Measurements from ENCODE around the gene P2RY11. TPM values are rescaled to one million over a fixed set of nuclear protein-coding genes. Genes with fewer than 3 reads are reported as not detected.

The P2RY11 gene, protein sequence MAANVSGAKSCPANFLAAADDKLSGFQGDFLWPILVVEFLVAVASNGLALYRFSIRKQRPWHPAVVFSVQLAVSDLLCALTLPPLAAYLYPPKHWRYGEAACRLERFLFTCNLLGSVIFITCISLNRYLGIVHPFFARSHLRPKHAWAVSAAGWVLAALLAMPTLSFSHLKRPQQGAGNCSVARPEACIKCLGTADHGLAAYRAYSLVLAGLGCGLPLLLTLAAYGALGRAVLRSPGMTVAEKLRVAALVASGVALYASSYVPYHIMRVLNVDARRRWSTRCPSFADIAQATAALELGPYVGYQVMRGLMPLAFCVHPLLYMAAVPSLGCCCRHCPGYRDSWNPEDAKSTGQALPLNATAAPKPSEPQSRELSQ
- polyA plus RNA-seq (2013, experiment 1 of 2): 6.2 TPM
- polyA plus RNA-seq (2013, experiment 2 of 2): 3.2 TPM

DNA sequence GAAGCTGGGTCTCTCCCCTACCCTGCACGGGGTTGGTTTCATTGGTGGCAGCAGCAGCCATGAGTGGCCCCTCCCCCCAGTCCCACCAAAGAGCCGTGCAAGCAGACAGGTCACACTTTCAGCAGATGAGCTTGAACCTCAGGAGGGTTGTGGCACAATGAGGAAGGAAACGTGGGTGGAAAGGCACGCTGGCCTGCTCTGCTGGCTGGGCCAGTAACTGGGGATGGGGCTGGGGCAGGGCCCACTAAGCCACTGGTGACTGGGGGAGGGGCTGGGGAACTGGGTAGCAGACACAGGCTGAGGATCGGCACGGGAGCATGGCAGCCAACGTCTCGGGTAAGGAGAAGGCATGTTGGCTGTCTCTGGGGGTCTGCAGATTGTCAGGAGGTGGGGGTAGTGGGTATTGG, at the start of gene P2RY11:
P2RY11 (plus strand) TSS at position 289 of the 407 bp plus-strand sequence; CDS start at position 318, 29 bp downstream.
- 90 to 92% methylated on average over 3 to 7 of the region's 8 CpGs for WGBS, 2 experiments (ENCODE audit: insufficient coverage in 2 of 2)
- H3K9me3 ChIP-seq (ENCODE audit: control insufficient read depth, low read length): no peaks in the 10 kb centered on the region
- no peak within 1 kb of the TSS for H3K4me3 ChIP-seq (ENCODE audit: extremely low read depth, insufficient read depth, low read length, poor library complexity, severe bottlenecking)
- H3K4me1 ChIP-seq (ENCODE audit: control insufficient read depth, insufficient read depth, low read length, poor library complexity, severe bottlenecking): peaks cover 2% of the 10 kb centered on the region
- peak within 1 kb of the TSS; percentile 10 for H3K27ac ChIP-seq (ENCODE audit: low read depth, low read length, severe bottlenecking)
- H3K36me3 ChIP-seq (ENCODE audit: control insufficient read depth, insufficient read depth, low read length): peaks cover 68% of the 10 kb centered on the region

DNA sequence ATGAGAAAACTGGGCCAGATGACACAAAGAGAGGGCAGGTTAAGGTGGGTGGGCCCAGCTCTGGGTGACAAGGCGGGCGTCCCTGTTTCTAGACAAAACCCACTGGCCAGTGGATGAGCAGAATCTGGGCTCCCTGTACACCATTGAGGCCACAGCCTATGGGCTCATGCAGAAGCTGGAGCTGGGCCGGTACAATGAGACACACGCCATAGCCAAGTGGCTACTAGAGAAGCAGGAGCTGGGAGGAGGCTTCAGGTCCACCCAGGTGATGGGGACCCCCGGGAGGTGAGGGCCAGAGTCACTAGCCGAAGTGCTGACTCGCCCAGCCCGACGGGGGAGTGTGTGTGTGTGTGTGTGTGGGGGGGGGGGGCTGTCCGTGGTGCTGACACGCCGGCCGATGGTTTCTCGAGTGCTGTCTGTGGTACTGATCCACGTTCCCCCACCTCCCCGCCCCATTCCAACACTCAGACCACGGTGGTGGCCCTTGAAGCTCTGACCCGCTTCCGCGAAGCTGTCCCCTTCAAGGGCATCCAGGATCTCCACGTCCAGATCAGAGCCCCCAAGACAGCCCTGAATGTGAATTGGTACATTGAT, 49.7 kb upstream of the P2RY11 start:
- H3K27ac ChIP-seq (ENCODE audit: low read depth, low read length, severe bottlenecking): no peak overlapping the region
- no peaks in the 10 kb centered on the region for H3K36me3 ChIP-seq (ENCODE audit: control insufficient read depth, insufficient read depth, low read length)
- no peaks in the 10 kb centered on the region for H3K4me1 ChIP-seq (ENCODE audit: control insufficient read depth, insufficient read depth, low read length, poor library complexity, severe bottlenecking)
- H3K4me3 ChIP-seq (ENCODE audit: extremely low read depth, insufficient read depth, low read length, poor library complexity, severe bottlenecking): no peak overlapping the region
- no peaks in the 10 kb centered on the region for H3K9me3 ChIP-seq (ENCODE audit: control insufficient read depth, low read length)
- 39 to 56% methylated on average over 7 to 11 of the region's 21 CpGs for WGBS, 2 experiments (ENCODE audit: insufficient coverage in 2 of 2)

DNA sequence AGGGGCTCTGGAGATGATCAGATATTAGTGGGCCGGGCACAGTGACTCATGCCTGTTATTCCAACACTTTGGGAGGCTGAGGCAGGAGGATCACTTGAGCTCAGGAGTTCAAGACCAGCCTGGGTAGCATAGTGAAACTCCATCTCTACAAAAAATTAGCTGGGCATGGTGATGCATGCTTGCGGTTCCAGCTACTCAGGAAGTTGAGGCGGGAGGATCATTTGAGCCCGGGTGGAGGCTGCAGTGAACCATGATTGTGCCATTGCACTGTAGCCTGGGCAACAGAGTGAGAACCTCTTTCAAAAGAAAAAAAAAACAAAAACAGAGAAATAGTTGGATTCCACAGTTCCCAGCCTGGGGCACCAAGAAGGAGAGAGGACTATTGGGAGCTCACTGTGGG, 43.3 kb upstream of the P2RY11 start:
- Histone ChIP-seq H3K27ac (ENCODE audit: low read depth, low read length, severe bottlenecking) (no peak overlapping the region), H3K4me3 (ENCODE audit: extremely low read depth, insufficient read depth, low read length, poor library complexity, severe bottlenecking) (no peak overlapping the region), H3K9me3 (ENCODE audit: control insufficient read depth, low read length) (no peaks in the 10 kb centered on the region), H3K4me1 (ENCODE audit: control insufficient read depth, insufficient read depth, low read length, poor library complexity, severe bottlenecking) (no peaks in the 10 kb centered on the region), H3K36me3 (ENCODE audit: control insufficient read depth, insufficient read depth, low read length) (no peaks in the 10 kb centered on the region)
- 86 to 91% methylated on average over 4 of the region's 4 CpGs for WGBS, 2 experiments (ENCODE audit: insufficient coverage in 2 of 2)

DNA sequence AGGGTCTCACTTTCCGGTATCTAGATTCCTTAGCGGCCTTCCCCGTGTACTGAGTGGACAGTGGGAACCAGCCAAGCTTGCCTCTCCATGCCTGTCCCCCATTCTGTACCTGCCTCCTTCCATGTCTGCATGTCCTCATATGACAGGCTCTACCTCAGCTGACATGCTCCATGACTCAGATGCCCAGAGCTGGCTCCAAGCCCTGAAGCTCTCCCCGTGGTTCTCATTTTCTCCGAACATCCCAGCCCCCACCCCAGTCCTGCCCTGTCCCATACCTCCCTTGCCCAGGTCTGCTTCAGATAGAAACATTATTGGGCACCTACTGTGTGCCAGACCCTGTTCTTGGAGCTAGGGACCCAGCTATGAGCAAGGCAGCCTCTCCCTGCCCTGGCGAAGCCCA, 42.4 kb upstream of the P2RY11 start:
- no peaks in the 10 kb centered on the region for H3K4me1 ChIP-seq (ENCODE audit: control insufficient read depth, insufficient read depth, low read length, poor library complexity, severe bottlenecking)
- H3K4me3 ChIP-seq (ENCODE audit: extremely low read depth, insufficient read depth, low read length, poor library complexity, severe bottlenecking): no peak overlapping the region
- peaks cover 1% of the 10 kb centered on the region for H3K9me3 ChIP-seq (ENCODE audit: control insufficient read depth, low read length)
- no peaks in the 10 kb centered on the region for H3K36me3 ChIP-seq (ENCODE audit: control insufficient read depth, insufficient read depth, low read length)
- no peak overlapping the region for H3K27ac ChIP-seq (ENCODE audit: low read depth, low read length, severe bottlenecking)
- WGBS, 2 experiments (ENCODE audit: insufficient coverage in 2 of 2): 70 to 76% methylated on average over 5 of the region's 6 CpGs

DNA sequence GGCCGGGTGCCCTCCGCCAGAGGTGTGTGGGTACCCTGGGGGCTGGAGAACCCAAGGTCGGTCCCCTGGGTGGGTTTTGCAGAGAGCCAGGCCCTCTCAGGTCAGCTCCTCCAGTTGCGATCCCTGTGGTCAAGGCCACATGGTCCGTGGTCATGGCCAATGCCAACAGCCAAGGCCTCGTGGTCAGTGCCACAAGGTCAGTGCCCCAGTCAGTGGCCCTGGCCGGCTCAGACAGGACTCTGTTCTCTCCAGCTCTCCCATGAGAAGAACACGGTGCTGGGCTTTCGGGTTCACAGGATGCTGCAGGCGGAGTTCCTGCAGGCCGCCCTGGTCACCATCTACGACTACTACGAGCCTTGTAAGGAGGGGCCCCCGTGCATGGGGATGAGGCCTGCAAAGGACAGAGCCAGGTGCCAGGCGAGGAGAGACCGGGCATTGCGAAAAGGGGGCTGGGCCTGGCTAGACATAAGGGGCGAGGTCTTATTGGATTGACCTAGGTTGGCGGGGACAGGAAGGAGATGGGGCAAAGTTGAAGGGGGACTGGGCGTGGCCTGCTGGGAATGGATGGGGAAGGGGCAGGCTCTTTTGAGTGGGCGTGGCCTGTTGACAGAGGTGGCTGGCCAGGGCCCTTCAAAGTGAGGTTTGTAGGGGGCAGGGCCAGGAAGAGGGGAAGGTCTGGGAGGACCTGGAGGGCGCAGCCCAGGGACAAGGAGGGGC, 40.6 kb upstream of the P2RY11 start:
- Histone ChIP-seq H3K36me3 (ENCODE audit: control insufficient read depth, insufficient read depth, low read length) (no peaks in the 10 kb centered on the region), H3K4me1 (ENCODE audit: control insufficient read depth, insufficient read depth, low read length, poor library complexity, severe bottlenecking) (no peaks in the 10 kb centered on the region), H3K27ac (ENCODE audit: low read depth, low read length, severe bottlenecking) (no peak overlapping the region), H3K9me3 (ENCODE audit: control insufficient read depth, low read length) (peaks cover 3% of the 10 kb centered on the region), H3K4me3 (ENCODE audit: extremely low read depth, insufficient read depth, low read length, poor library complexity, severe bottlenecking) (no peak overlapping the region)
- 90 to 91% methylated on average over 15 to 22 of the region's 22 CpGs for WGBS, 2 experiments (ENCODE audit: insufficient coverage in 2 of 2)

DNA sequence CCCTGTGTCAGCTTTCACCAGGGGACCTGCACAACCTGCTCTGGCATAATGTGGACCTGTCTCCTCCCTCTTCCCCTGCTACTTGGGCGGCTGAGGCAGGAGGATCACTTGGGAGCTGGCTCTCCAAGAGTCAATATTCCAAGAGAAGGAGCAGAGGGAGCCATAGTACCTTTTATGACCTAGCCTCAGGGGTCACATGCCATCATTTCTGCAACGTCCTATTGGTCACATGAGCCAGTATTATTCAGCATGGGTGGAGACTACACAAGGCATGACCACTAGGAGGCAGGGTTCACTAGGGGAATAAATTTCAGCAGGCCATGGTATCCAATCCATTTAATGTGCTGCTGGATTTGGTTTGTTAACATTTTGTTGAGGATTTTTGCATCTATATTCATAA, 37.3 kb upstream of the P2RY11 start:
- WGBS, 2 experiments (ENCODE audit: insufficient coverage in 2 of 2): 64 to 73% methylated on average over 2 of the region's 2 CpGs
- no peak overlapping the region for H3K4me3 ChIP-seq (ENCODE audit: extremely low read depth, insufficient read depth, low read length, poor library complexity, severe bottlenecking)
- H3K36me3 ChIP-seq (ENCODE audit: control insufficient read depth, insufficient read depth, low read length): no peaks in the 10 kb centered on the region
- H3K9me3 ChIP-seq (ENCODE audit: control insufficient read depth, low read length): peaks cover 3% of the 10 kb centered on the region
- no peak overlapping the region for H3K27ac ChIP-seq (ENCODE audit: low read depth, low read length, severe bottlenecking)
- no peaks in the 10 kb centered on the region for H3K4me1 ChIP-seq (ENCODE audit: control insufficient read depth, insufficient read depth, low read length, poor library complexity, severe bottlenecking)

DNA sequence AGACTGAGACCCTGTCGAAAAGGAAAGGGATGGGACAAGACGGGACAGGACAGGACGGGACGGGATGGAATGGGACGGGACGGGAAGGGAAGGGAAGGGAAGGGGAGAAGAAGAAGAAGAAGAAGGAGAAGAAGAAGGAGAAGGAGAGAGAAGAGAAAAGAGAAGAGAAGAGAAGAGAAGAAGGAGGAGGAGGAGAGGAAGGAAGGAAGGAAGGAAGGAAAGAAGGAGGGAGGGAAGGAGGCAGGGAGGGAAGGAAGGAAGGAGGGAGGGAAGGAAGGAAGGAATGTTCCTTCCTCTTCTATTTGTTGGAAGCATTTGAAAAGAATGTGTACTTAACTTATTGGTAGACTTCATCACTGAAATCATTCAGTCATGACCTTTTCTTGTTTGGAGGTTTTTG, 35.0 kb upstream of the P2RY11 start:
- Histone ChIP-seq H3K4me1 (ENCODE audit: control insufficient read depth, insufficient read depth, low read length, poor library complexity, severe bottlenecking) (no peaks in the 10 kb centered on the region), H3K4me3 (ENCODE audit: extremely low read depth, insufficient read depth, low read length, poor library complexity, severe bottlenecking) (no peak overlapping the region), H3K9me3 (ENCODE audit: control insufficient read depth, low read length) (peaks cover 3% of the 10 kb centered on the region), H3K36me3 (ENCODE audit: control insufficient read depth, insufficient read depth, low read length) (no peaks in the 10 kb centered on the region), H3K27ac (ENCODE audit: low read depth, low read length, severe bottlenecking) (no peak overlapping the region)
- WGBS, 2 experiments (ENCODE audit: insufficient coverage in 2 of 2): 77 to 81% methylated on average over 4 to 6 of the region's 6 CpGs

DNA sequence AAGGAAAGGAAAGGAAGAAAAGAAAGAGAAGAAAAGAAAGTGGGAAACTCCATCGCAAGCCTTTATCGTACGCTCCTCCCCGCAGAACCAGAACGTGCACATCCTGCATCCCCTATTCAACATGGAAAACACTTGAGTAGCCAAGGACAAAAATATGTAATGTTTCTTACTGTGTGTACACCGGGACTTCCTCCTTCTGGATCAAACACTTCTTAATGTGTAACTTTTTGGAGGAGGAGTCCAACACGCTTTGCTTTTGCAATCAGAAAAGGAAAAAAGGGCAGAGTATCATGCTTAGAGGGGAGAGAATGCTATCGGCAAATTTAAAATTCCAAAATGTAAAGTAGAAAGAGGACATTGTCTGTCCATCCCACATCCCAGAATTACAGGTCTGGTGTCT, 33.2 kb upstream of the P2RY11 start:
- no peak overlapping the region for H3K4me3 ChIP-seq (ENCODE audit: extremely low read depth, insufficient read depth, low read length, poor library complexity, severe bottlenecking)
- 90 to 100% methylated on average over 2 to 5 of the region's 8 CpGs for WGBS, 2 experiments (ENCODE audit: insufficient coverage in 2 of 2)
- no peak overlapping the region for H3K27ac ChIP-seq (ENCODE audit: low read depth, low read length, severe bottlenecking)
- H3K4me1 ChIP-seq (ENCODE audit: control insufficient read depth, insufficient read depth, low read length, poor library complexity, severe bottlenecking): no peaks in the 10 kb centered on the region
- H3K36me3 ChIP-seq (ENCODE audit: control insufficient read depth, insufficient read depth, low read length): no peaks in the 10 kb centered on the region
- peaks cover 3% of the 10 kb centered on the region for H3K9me3 ChIP-seq (ENCODE audit: control insufficient read depth, low read length)

DNA sequence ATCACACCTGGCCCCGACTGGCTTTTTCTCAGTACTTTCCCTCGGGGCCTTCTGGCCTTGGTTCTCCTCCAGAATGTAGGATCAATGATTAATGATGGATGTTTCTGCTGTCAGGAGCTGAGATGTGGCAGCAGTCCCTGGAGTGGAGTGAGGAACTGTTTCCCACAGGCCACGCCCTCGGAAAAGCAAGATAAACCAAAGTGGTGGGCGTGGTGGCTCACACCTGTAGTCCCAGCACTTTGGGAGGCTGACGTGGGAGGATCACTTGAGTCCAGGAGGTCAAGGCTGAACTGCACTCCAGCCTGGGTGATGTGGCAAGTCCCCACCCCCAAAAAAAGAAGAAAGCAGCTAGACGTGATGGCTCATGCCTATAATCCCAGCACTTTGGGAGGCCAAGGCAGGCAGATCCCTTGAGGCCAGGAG, 32.5 kb upstream of the P2RY11 start:
- Histone ChIP-seq H3K4me3 (ENCODE audit: extremely low read depth, insufficient read depth, low read length, poor library complexity, severe bottlenecking) (no peak overlapping the region), H3K4me1 (ENCODE audit: control insufficient read depth, insufficient read depth, low read length, poor library complexity, severe bottlenecking) (no peaks in the 10 kb centered on the region), H3K9me3 (ENCODE audit: control insufficient read depth, low read length) (peaks cover 2% of the 10 kb centered on the region), H3K36me3 (ENCODE audit: control insufficient read depth, insufficient read depth, low read length) (no peaks in the 10 kb centered on the region), H3K27ac (ENCODE audit: low read depth, low read length, severe bottlenecking) (no peak overlapping the region)
- 78 to 87% methylated on average over 6 to 7 of the region's 7 CpGs for WGBS, 2 experiments (ENCODE audit: insufficient coverage in 2 of 2)

DNA sequence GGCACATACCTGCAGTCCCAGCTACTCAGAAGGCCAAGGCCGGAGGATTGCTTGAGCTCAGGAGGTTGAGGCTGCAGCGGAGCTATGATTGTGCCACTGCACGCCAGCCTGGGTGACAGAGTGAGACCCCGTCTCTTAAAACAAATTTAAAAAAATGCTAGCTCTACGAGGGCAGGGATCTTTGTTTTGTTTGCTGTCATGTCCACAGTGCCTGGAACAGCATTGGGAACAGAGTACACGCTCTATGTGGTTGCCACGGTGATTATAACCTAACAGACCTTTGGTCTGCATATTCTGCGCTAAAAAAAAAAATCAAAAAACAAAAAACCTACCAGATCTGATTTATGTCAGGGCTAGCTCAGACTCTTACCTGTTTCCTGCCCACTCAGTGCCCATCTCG, 27.6 kb upstream of the P2RY11 start:
- WGBS, 2 experiments (ENCODE audit: insufficient coverage in 2 of 2): 77 to 85% methylated on average over 7 to 9 of the region's 9 CpGs
- Histone ChIP-seq H3K36me3 (ENCODE audit: control insufficient read depth, insufficient read depth, low read length) (no peaks in the 10 kb centered on the region), H3K4me1 (ENCODE audit: control insufficient read depth, insufficient read depth, low read length, poor library complexity, severe bottlenecking) (peaks cover 7% of the 10 kb centered on the region), H3K4me3 (ENCODE audit: extremely low read depth, insufficient read depth, low read length, poor library complexity, severe bottlenecking) (no peak overlapping the region), H3K9me3 (ENCODE audit: control insufficient read depth, low read length) (no peaks in the 10 kb centered on the region), H3K27ac (ENCODE audit: low read depth, low read length, severe bottlenecking) (no peak overlapping the region)
